SJCRH30 (cell line): ENCODE results near the gene PTPMT1. TPM values are rescaled to one million over a fixed set of nuclear protein-coding genes. Genes with fewer than 3 reads are reported as not detected.
"Not testable (repeated sequence)": the region's sequence is repeated elsewhere in the genome, so short reads cannot be mapped to it uniquely, and the experiment has no call there.

Experiments used
- DNase-seq, 2 experiments: peaks; one replicate each; pipeline ENCODE4 v3.0.0-alpha.2; 2015 to 2020
- H3K27ac ChIP-seq: fragments of 250-450 bp; sonication (Bioruptor Pico); 2 replicates; pipeline ENCODE4 v1.5.1; 2020; ENCODE audit warnings: mild to moderate bottlenecking, moderate library complexity
- H3K27me3 ChIP-seq: fragments of 250-450 bp; sonication (Bioruptor Pico); 2 replicates; pipeline ENCODE4 v1.5.1; 2020; ENCODE audit warnings: mild to moderate bottlenecking, moderate library complexity
- H3K36me3 ChIP-seq: fragments of 250-450 bp; sonication (Bioruptor Pico); 2 replicates; pipeline ENCODE4 v1.5.1; 2020; ENCODE audit warnings: mild to moderate bottlenecking, moderate library complexity
- H3K4me1 ChIP-seq: fragments of 250-450 bp; sonication (Bioruptor Pico); 2 replicates; pipeline ENCODE4 v1.5.1; 2020; ENCODE audit warnings: mild to moderate bottlenecking, moderate library complexity
- H3K4me3 ChIP-seq: fragments of 250-450 bp; sonication (Bioruptor Pico); 2 replicates; pipeline ENCODE4 v1.5.1; 2020; ENCODE audit warnings: mild to moderate bottlenecking, moderate library complexity
- H3K9me3 ChIP-seq: fragments of 250-450 bp; sonication (Bioruptor Pico); replicated peaks from 2 replicates; pipeline ENCODE4 v1.5.1; 2020; ENCODE audit warnings: mild to moderate bottlenecking, moderate library complexity
- total RNA-seq: library from RNA; depleted of rRNA; stranded (reverse); fragments of >200 nt; shearing (Covaris generic); gene quantifications from 2 replicates; pipeline ENCODE4 v1.2.3, GENCODE V29; 2014

The PTPMT1 gene
- total RNA-seq, 1 experiment from 2014 or later = 53.3 TPM

DNA sequence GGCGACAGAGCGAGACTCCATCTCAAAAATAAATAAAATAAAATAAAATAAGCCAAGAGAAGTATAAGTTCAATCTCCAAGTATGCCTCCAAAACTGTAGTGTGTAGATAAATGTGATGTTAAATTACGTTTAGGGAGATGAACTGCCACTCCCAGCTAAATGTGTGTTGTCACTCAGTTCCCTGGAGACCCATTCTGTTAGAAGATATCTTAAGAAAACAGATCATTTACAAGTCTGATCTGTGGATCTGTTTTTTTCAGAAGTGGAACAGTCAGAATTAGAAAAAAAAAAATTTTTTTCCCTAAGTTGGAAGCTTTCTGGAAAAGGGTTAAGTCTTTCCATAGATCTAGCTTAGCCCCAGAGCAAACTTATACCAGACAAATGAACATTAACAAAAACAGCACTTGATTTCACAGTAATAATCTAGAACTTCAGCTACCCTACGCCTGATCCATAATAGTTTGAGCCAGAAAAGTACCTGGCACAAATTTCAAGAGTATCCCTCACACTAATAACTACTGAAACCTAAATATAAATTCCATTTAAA, 30.6 kb upstream of the PTPMT1 start:
- Histone ChIP-seq H3K9me3 (no peaks in the 10 kb centered on the region), H3K4me3 (no peak overlapping the region), H3K27me3 (no peaks in the 10 kb centered on the region), H3K36me3 (peaks cover 6% of the 10 kb centered on the region), H3K4me1 (no peaks in the 10 kb centered on the region; the same call in 1 of the 2 replicates), H3K27ac (no peak overlapping the region)
- DNase-seq = no peak

- peaks cover 9% of the 10 kb centered on the region for H3K36me3 ChIP-seq
- H3K4me3 ChIP-seq = no peak overlapping the region
- H3K27ac ChIP-seq = no peak overlapping the region
- no peaks in the 10 kb centered on the region for H3K27me3 ChIP-seq
- no peaks in the 10 kb centered on the region for H3K9me3 ChIP-seq
- no peak for DNase-seq
- no peaks in the 10 kb centered on the region; the same call in 1 of the 2 replicates for H3K4me1 ChIP-seq
Observed at GRCh38 chr11:47536915-47537314, 28.5 kb upstream of the PTPMT1 start.

- H3K4me3 ChIP-seq = no peak overlapping the region
- no peaks in the 10 kb centered on the region for H3K9me3 ChIP-seq
- no peak for DNase-seq
- H3K27ac ChIP-seq = no peak overlapping the region
- H3K4me1 ChIP-seq = no peaks in the 10 kb centered on the region; the same call in 1 of the 2 replicates
- H3K36me3 ChIP-seq = peaks cover 9% of the 10 kb centered on the region
- no peaks in the 10 kb centered on the region for H3K27me3 ChIP-seq
Observed at GRCh38 chr11:47538741-47539565, 26.4 kb upstream of the PTPMT1 start.

DNA sequence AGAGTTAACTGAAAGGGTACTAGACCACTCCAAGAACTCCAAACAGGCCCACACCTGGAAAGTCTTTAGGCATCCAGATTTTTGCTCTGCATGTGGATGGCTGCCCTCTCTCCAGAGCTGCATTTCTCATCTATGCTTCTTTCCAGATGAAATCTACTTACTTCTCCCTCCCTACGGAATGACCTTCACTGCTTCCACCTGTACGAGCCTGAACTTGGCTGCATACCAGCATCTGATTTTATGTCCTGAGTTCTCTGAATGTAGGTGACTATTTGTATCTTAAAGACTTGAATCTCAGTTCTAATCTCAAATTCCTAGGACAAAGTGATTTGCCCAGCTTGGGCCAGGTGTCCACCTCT, 25.7 kb upstream of the PTPMT1 start:
- Histone ChIP-seq H3K27me3 (no peaks in the 10 kb centered on the region), H3K4me3 (no peak overlapping the region), H3K27ac (no peak overlapping the region), H3K36me3 (peaks cover 9% of the 10 kb centered on the region), H3K9me3 (no peaks in the 10 kb centered on the region), H3K4me1 (no peaks in the 10 kb centered on the region)
- no peak for DNase-seq

GRCh38 chr11:47541070-47541469, 24.3 kb upstream of the PTPMT1 start:
- peaks cover 7% of the 10 kb centered on the region; the same call in 1 of the 2 replicates for H3K36me3 ChIP-seq
- no peaks in the 10 kb centered on the region for H3K9me3 ChIP-seq
- no peaks in the 10 kb centered on the region for H3K4me1 ChIP-seq
- no peaks in the 10 kb centered on the region for H3K27me3 ChIP-seq
- no peak overlapping the region for H3K27ac ChIP-seq
- H3K4me3 ChIP-seq = no peak overlapping the region
- no peak for DNase-seq

- no peaks in the 10 kb centered on the region for H3K4me1 ChIP-seq
- no peak overlapping the region for H3K27ac ChIP-seq
- DNase-seq = no peak
- H3K4me3 ChIP-seq = no peak overlapping the region
- no peaks in the 10 kb centered on the region for H3K27me3 ChIP-seq
- no peaks in the 10 kb centered on the region for H3K9me3 ChIP-seq
- H3K36me3 ChIP-seq = peaks cover 22% of the 10 kb centered on the region
Observed at GRCh38 chr11:47545298-47545697, 20.1 kb upstream of the PTPMT1 start.

DNA sequence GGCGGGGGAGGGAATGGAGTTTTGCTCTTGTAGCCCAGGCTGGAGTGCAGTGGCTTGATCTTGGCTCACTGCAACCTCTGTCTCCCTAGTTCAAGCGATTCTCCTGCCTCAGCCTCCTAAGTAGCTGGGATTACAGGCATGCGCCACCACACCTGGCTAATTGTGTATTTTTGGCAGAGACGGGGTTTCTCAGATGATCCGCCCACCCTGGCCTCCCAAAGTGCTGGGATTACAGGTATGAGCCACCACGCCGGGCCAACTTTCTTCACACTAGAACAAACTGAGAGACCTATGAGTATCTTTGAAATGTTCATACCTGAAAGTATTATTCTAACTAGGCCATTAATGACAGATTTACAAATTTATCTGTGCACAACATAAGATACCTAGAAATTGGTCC, 19.1 kb upstream of the PTPMT1 start:
- not testable (repeated sequence) for DNase-seq, H3K27ac ChIP-seq, H3K4me3 ChIP-seq, H3K27me3 ChIP-seq, H3K9me3 ChIP-seq, H3K4me1 ChIP-seq
- H3K36me3 ChIP-seq = peaks cover 27% of the 10 kb centered on the region

DNA sequence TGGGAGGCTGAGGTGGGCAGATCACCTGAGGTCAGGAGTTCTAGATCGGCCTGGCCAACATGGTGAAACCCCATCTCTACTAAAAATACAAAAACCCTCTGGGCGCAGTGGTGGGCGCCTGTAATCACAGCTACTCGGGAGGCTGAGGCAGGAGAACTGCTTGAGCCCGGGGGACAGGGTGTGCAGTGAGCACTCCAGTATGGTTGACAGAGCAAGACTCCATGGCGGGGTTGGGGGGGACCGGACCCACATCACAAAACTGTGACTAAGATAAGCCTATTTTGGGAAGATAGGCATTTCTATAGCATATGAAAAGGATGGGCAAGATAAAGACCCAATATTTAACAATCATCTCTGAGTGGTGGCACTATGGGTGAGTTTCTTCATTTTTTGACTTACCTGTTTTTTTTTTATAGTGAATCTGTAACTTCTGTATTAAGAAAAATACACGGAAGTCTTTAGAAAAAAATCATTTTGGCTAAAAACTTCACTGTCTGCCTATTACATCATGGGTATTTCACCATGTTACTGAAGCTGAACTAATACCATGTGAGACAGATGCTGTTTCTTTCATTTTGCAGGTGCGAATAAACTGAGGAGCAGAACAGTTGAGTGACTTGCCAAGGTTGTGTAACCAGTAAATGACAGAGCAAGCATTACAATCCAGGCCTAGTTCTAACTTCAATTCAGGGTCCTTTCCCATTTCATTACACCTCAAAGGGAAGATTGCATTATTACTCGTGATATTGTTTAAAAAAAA, 14.9 kb upstream of the PTPMT1 start:
- Histone ChIP-seq H3K27ac (no peak overlapping the region), H3K36me3 (peaks cover 26% of the 10 kb centered on the region), H3K9me3 (no peaks in the 10 kb centered on the region), H3K4me3 (no peak overlapping the region), H3K27me3 (no peaks in the 10 kb centered on the region), H3K4me1 (peaks cover 13% of the 10 kb centered on the region)
- DNase-seq = no peak

DNA sequence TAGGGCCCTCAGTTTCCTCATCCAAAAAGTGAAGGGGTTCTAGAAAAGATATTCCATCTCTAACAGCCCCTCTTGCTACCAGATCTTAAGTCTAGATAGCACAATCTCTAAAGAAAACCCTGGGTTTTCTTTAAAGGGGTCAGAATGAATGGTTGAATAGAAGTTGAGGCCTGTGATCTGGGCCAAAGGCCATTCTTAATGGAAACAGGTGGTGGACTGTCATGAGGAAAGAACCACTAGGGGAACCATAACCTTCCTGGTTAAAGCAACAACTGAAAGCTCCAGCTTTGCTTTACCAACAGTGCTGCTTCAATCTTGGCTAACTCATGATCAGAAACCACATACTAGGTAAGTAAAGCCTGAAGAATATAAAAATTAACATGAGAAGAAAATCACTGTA, 14.3 kb upstream of the PTPMT1 start:
- no peaks in the 10 kb centered on the region for H3K9me3 ChIP-seq
- H3K4me3 ChIP-seq = no peak overlapping the region; the same call in 1 of the 2 replicates
- H3K36me3 ChIP-seq = peaks cover 26% of the 10 kb centered on the region
- peak in 1 of 2 experiments; percentile 57 for DNase-seq
- peaks cover 13% of the 10 kb centered on the region for H3K4me1 ChIP-seq
- no peak overlapping the region for H3K27ac ChIP-seq
- H3K27me3 ChIP-seq = no peaks in the 10 kb centered on the region

DNA sequence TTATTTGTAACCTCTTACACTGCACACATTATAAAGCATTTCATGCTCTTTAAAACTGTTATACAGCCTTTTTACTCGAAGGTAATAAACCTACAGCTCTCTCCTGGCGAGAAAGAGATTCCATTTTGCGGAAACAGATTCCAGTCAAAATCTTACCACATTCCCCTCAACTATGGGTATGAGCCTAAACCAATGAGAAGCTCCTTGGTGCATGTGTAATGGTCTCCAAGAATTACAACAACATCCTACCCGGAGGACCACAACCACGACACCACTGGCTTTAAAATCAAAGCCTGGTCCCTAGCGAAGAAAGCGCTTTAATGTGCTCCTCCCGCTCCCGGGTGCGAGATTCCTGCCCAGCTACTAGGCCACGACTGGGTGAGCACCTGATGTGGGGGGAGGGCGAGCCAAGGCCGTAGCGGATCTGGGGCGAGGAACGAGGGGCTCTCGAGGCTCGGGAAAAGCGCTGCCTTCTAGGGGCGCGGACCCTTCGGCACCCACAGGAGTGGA, 13.3 kb upstream of the PTPMT1 start:
- H3K4me3 ChIP-seq = peak overlapping the region; percentile 88
- H3K36me3 ChIP-seq = peaks cover 25% of the 10 kb centered on the region
- no peaks in the 10 kb centered on the region for H3K27me3 ChIP-seq
- peaks cover 13% of the 10 kb centered on the region for H3K4me1 ChIP-seq
- peak; percentile 45 to 48 for DNase-seq
- H3K27ac ChIP-seq = peak overlapping the region; percentile 69
- no peaks in the 10 kb centered on the region for H3K9me3 ChIP-seq

GRCh38 chr11:47552566-47553405, 12.6 kb upstream of the PTPMT1 start, which contains the start of gene CELF1:
Gene CELF1, minus strand, starts transcription at chr11:47553132. Its CDS starts 53,609 bp downstream, at chr11:47499523.
- H3K27me3 ChIP-seq = no peaks in the 10 kb centered on the region

GRCh38 chr11:47553406-47553743, 12.0 kb upstream of the PTPMT1 start:
- H3K36me3 ChIP-seq = peaks cover 18% of the 10 kb centered on the region
- no peak for DNase-seq
- peaks cover 13% of the 10 kb centered on the region for H3K4me1 ChIP-seq
- no peaks in the 10 kb centered on the region for H3K9me3 ChIP-seq
- H3K27me3 ChIP-seq = no peaks in the 10 kb centered on the region
- H3K27ac ChIP-seq = peak overlapping the region; percentile 15; the same call in 1 of the 2 replicates
- H3K4me3 ChIP-seq = peak overlapping the region; percentile 88

More at GRCh38 chr11:47552566-47553405, 12.6 kb upstream of the PTPMT1 start, which contains the start of gene CELF1:
- peaks cover 23% of the 10 kb centered on the region for H3K36me3 ChIP-seq
- peak within 1 kb of the TSS; percentile 88 for H3K4me3 ChIP-seq
- H3K4me1 ChIP-seq = peaks cover 13% of the 10 kb centered on the region
- H3K27ac ChIP-seq = peak within 1 kb of the TSS; percentile 69
- peak; percentile 94 to 96 for DNase-seq
- H3K9me3 ChIP-seq = no peaks in the 10 kb centered on the region

GRCh38 chr11:47557004-47557403, 8.4 kb upstream of the PTPMT1 start:
- H3K27ac ChIP-seq, H3K4me1 ChIP-seq, H3K9me3 ChIP-seq, DNase-seq, H3K36me3 ChIP-seq, H3K4me3 ChIP-seq, H3K27me3 ChIP-seq: not testable (repeated sequence)

DNA sequence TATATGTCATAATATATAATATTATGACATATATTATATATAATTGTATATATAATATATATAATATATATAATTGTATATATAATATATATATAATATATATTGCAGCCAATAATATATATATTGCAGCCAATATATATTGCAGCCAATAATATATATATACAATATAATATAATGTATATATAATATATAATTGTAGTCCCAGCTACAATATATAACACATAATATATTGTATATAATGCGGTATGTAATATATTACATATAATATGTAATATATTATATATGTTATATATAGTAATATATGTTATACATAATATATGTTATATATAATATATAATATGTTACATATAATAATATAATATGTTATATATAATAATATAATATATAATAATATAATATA, 6.7 kb upstream of the PTPMT1 start:
- DNase-seq = no peak
- no peak overlapping the region for H3K27ac ChIP-seq
- no peaks in the 10 kb centered on the region for H3K36me3 ChIP-seq
- H3K27me3 ChIP-seq = no peaks in the 10 kb centered on the region
- peaks cover 4% of the 10 kb centered on the region; the same call in 1 of the 2 replicates for H3K4me1 ChIP-seq
- no peaks in the 10 kb centered on the region for H3K9me3 ChIP-seq
- no peak overlapping the region for H3K4me3 ChIP-seq
